Kidney (tissue), 14 donors: Measurements from ENCODE around the gene SLC9A5. TPM values are rescaled to one million over a fixed set of nuclear protein-coding genes. Genes with fewer than 3 reads are reported as not detected.

Experiments used
- DNase-seq, 5 donors: peaks; one replicate each; pipeline ENCODE4 v3.0.0-alpha.2; 2013 to 2020
- FAIRE-seq: peaks from 2 replicates; lab custom pipeline; 2012; peaks lifted over from hg19 to GRCh38; lab: Jason Lieb, UNC
- H3K27ac ChIP-seq, 2 donors: one replicate each; pipeline ENCODE4 v1.7.0; 2013; ENCODE audit warnings: low read depth in 2 of 2, low read length in 2 of 2, inconsistent platforms in 1 of 2
- H3K27me3 ChIP-seq: one replicate; pipeline ENCODE4 v1.7.1; 2013; ENCODE audit warnings: low read length, inconsistent platforms; ENCODE audit not compliant: control insufficient read depth, insufficient read depth
- H3K36me3 ChIP-seq, 3 donors: one replicate each; pipeline versions ENCODE4 v1.7.0 to v1.7.1; 2013; ENCODE audit warnings: low read length in 3 of 3, control low read depth in 1 of 3, inconsistent platforms in 1 of 3; ENCODE audit not compliant: insufficient read depth in 3 of 3, control insufficient read depth in 2 of 3
- H3K4me1 ChIP-seq, 3 donors: one replicate each; pipeline versions ENCODE4 v1.7.0 to v1.7.1; 2013; ENCODE audit warnings: low read length in 3 of 3, inconsistent platforms in 1 of 3, low read depth in 1 of 3; ENCODE audit not compliant: control insufficient read depth in 2 of 3, insufficient read depth in 2 of 3
- H3K4me3 ChIP-seq, 3 donors: one replicate each; pipeline versions ENCODE4 v1.7.0 to v1.8.1; 2013; ENCODE audit warnings: low read length in 3 of 3, control low read depth in 1 of 3, inconsistent platforms in 1 of 3
- H3K9ac ChIP-seq, 3 donors: one replicate each; pipeline versions ENCODE4 v1.7.0 to v1.7.1; 2013; ENCODE audit warnings: low read length in 3 of 3, control low read depth in 1 of 3, inconsistent platforms in 1 of 3
- H3K9me3 ChIP-seq, 3 donors: one replicate each; pipeline versions ENCODE4 v1.7.0 to v1.7.1; 2013; ENCODE audit warnings: low read length in 3 of 3, control low read depth in 1 of 3, inconsistent platforms in 1 of 3; ENCODE audit not compliant: control insufficient read depth in 2 of 3, insufficient read depth in 1 of 3
- CTCF ChIP-seq: IDR thresholded peaks from 3 replicates; pipeline ENCODE4 v1.5.1; 2012; ENCODE audit warnings: mild to moderate bottlenecking, moderate library complexity, borderline replicate concordance; ENCODE audit not compliant: insufficient read depth; ENCODE audit errors: extremely low read depth
- intact Hi-C: fragments of 100-400 bp; cut with DNase I; formaldehyde crosslinking; loops from one replicate; pipeline ENCODE4 v1.11.1; 2022
- polyA plus RNA-seq: library from polyadenylated mRNA; stranded (reverse); fragments of 350-450 nt; fragmentation: Illumina TruSeq; extraction: RNeasy Lipid Tissue Mini Kit (QIAGEN cat#74804); gene quantifications from one replicate; pipeline ENCODE4 v1.2.3, GENCODE V29; 2014; ENCODE audit warnings: low read depth, low replicate concordance; ENCODE audit not compliant: insufficient read depth
- total RNA-seq: library from RNA; stranded (reverse); fragmentation: NEBNext Ultra II Directional; extraction: Animal tissue kit (Norgen Biotek cat#: 25700); gene quantifications from one replicate; pipeline ENCODE4 v1.2.1, GENCODE V29; 2021
- donor health status: control.
- donor health status: control.
- donor health status: control.
- donor health status: control.
- donor health status: control.
- donor health status: DM: yes; HTN: yes; CAD: no.
- donor health status: Normal renal cell carcinoma (clear cell type).

The SLC9A5 gene
- total and polyA plus RNA-seq, 2 donors from 2014 or later, result 0.92 to 1.1 TPM

- Histone ChIP-seq H3K27me3 (no peaks in the 10 kb centered on the region), H3K36me3 (peaks cover 2 to 26% (median 16%) of the 10 kb centered on the region in 3 donors), H3K4me1 (peaks cover 0 to 20% (median 11%) of the 10 kb centered on the region in 3 donors), H3K27ac (peak within 1 kb of the TSS; percentile 3 to 85), H3K9ac (peak within 1 kb of the TSS; percentile 85 to 96 (median 90)), H3K9me3 (no peaks in the 10 kb centered on the region), H3K4me3 (peak within 1 kb of the TSS; percentile 94 to 100 (median 98))
- TF ChIP-seq CTCF, result peak; percentile 13
- FAIRE-seq (peak; percentile 77), DNase-seq (peak; percentile 98 to 99 (median 99))
- intact Hi-C loops, result no loop called here
Observed at GRCh38 chr16:67226804-67227566, 21.8 kb upstream of the SLC9A5 start, which contains the start of gene TMEM208. Gene TMEM208, plus strand, starts transcription at chr16:67227130. Its CDS starts 89 bp downstream, at chr16:67227219.

- Histone ChIP-seq H3K9me3 (no peaks in the 10 kb centered on the region), H3K36me3 (peaks cover 2 to 26% (median 16%) of the 10 kb centered on the region in 3 donors), H3K4me1 (peaks cover 0 to 20% (median 11%) of the 10 kb centered on the region in 3 donors), H3K4me3 (peak overlapping the region; percentile 94 to 100 (median 98)), H3K9ac (peak overlapping the region; percentile 85 to 96 (median 90)), H3K27me3 (no peaks in the 10 kb centered on the region), H3K27ac (peak overlapping the region in 1 of 2 donors; percentile 85)
- TF ChIP-seq CTCF, result no peak
- DNase-seq (no peak), FAIRE-seq (no peak)
- intact Hi-C loops, result no loop called here
Observed at GRCh38 chr16:67227567-67227921, 21.2 kb upstream of the SLC9A5 start.

GRCh38 chr16:67228034-67228785 lies 20.6 kb upstream of the SLC9A5 start:
- Histone ChIP-seq H3K9ac (peak overlapping the region in 1 of 3 donors; percentile 96), H3K27ac (no peak overlapping the region), H3K27me3 (no peaks in the 10 kb centered on the region), H3K4me1 (peaks cover 0 to 20% (median 11%) of the 10 kb centered on the region in 3 donors), H3K9me3 (no peaks in the 10 kb centered on the region), H3K4me3 (peak overlapping the region; percentile 94 to 100 (median 98)), H3K36me3 (peaks cover 2 to 26% (median 16%) of the 10 kb centered on the region in 3 donors)
- intact Hi-C loops, result no loop called here
- FAIRE-seq, result no peak
- no peak for DNase-seq
- no peak for TF ChIP-seq CTCF
